Progenitor cell of endocrine pancreas (in vitro differentiated cells): ENCODE results near the gene MTCL1. TPM values are rescaled to one million over a fixed set of nuclear protein-coding genes. Genes with fewer than 3 reads are reported as not detected.
"Not testable (repeated sequence)": the region's sequence is repeated elsewhere in the genome, so short reads cannot be mapped to it uniquely, and the experiment has no call there.

Experiments
- DNase-seq: peaks from one replicate; pipeline ENCODE4 v3.0.0; 2021; ENCODE audit warnings: low spot score; ENCODE audit not compliant: unreplicated experiment
- H3K27ac Mint-ChIP-seq: 2 replicates; pipeline ENCODE4 v1.8.0; 2021; ENCODE audit warnings: mild to moderate bottlenecking, moderate library complexity, mixed read lengths
- H3K27me3 Mint-ChIP-seq: 2 replicates; pipeline ENCODE4 v1.8.0; 2021; ENCODE audit warnings: mixed read lengths
- H3K36me3 Mint-ChIP-seq: 2 replicates; pipeline ENCODE4 v1.8.0; 2022; ENCODE audit warnings: mixed read lengths; ENCODE audit not compliant: insufficient read depth
- H3K4me1 Mint-ChIP-seq: 2 replicates; pipeline ENCODE4 v1.8.0; 2021; ENCODE audit warnings: low read depth, mixed read lengths
- H3K4me3 Mint-ChIP-seq: 2 replicates; pipeline ENCODE4 v1.8.0; 2021; ENCODE audit warnings: low read depth, mild to moderate bottlenecking, moderate library complexity, mixed read lengths
- H3K9me3 Mint-ChIP-seq: 2 replicates; pipeline ENCODE4 v1.8.0; 2021; ENCODE audit warnings: low read depth, mixed read lengths
- CTCF ChIP-seq: fragments of 200-600 bp; sonication (generic); IDR thresholded peaks from one replicate; pipeline ENCODE4 v1.5.0; 2021; ENCODE audit warnings: antibody characterized with exemption, mild to moderate bottlenecking; ENCODE audit not compliant: unreplicated experiment
- total RNA-seq: library from RNA; stranded (reverse); gene quantifications from 2 replicates; pipeline ENCODE4 v1.2.1, GENCODE V29; 2021

MTCL1 gene
- total RNA-seq, 1 donor from 2014 or later, result 81.5 TPM

GRCh38 chr18:8758466-8758865 lies 53.1 kb downstream of the MTCL1 start:
- Mint-ChIP-seq H3K4me3 (no peak overlapping the region), H3K27me3 (no peaks in the 10 kb centered on the region), H3K4me1 (no peaks in the 10 kb centered on the region), H3K27ac (no peak overlapping the region), H3K36me3 (peaks cover 31% of the 10 kb centered on the region), H3K9me3 (peaks cover 3% of the 10 kb centered on the region)
- no peak for DNase-seq
- no peak for TF ChIP-seq CTCF

- no peaks in the 10 kb centered on the region for H3K27me3 Mint-ChIP-seq
- H3K36me3 Mint-ChIP-seq, result peaks cover 36% of the 10 kb centered on the region
- TF ChIP-seq CTCF, result no peak
- peaks cover 3% of the 10 kb centered on the region for H3K9me3 Mint-ChIP-seq
- H3K4me1 Mint-ChIP-seq, result peaks cover 2% of the 10 kb centered on the region
- H3K4me3 Mint-ChIP-seq, result no peak overlapping the region
- no peak for DNase-seq
- no peak overlapping the region for H3K27ac Mint-ChIP-seq
Observed at GRCh38 chr18:8760984-8761383, 55.6 kb downstream of the MTCL1 start.

- H3K27me3 Mint-ChIP-seq, H3K4me3 Mint-ChIP-seq, H3K27ac Mint-ChIP-seq, H3K4me1 Mint-ChIP-seq, DNase-seq, H3K9me3 Mint-ChIP-seq: not testable (repeated sequence)
- peaks cover 36% of the 10 kb centered on the region for H3K36me3 Mint-ChIP-seq
Observed at GRCh38 chr18:8761535-8761934, 56.2 kb downstream of the MTCL1 start.

- DNase-seq, result no peak
- Mint-ChIP-seq H3K4me3 (no peak overlapping the region), H3K27ac (no peak overlapping the region), H3K36me3 (peaks cover 33% of the 10 kb centered on the region), H3K4me1 (peaks cover 2% of the 10 kb centered on the region), H3K9me3 (peaks cover 3% of the 10 kb centered on the region), H3K27me3 (no peaks in the 10 kb centered on the region)
- TF ChIP-seq CTCF, result no peak
Observed at GRCh38 chr18:8762968-8763367, 57.6 kb downstream of the MTCL1 start.

GRCh38 chr18:8763611-8764010 lies 58.3 kb downstream of the MTCL1 start:
- Mint-ChIP-seq H3K9me3 (peaks cover 3% of the 10 kb centered on the region), H3K27me3 (no peaks in the 10 kb centered on the region), H3K27ac (no peak overlapping the region), H3K36me3 (peaks cover 28% of the 10 kb centered on the region), H3K4me1 (peaks cover 2% of the 10 kb centered on the region), H3K4me3 (no peak overlapping the region)
- no peak for TF ChIP-seq CTCF
- DNase-seq, result no peak

GRCh38 chr18:8765783-8766463 lies 60.6 kb downstream of the MTCL1 start:
- Mint-ChIP-seq H3K27me3 (no peaks in the 10 kb centered on the region), H3K4me3 (no peak overlapping the region), H3K4me1 (peaks cover 2% of the 10 kb centered on the region), H3K36me3 (peaks cover 26% of the 10 kb centered on the region), H3K27ac (no peak overlapping the region), H3K9me3 (peaks cover 3% of the 10 kb centered on the region)
- DNase-seq, result no peak
- TF ChIP-seq CTCF, result no peak
